Liver (tissue), 9 donors: ENCODE data around the gene CDH22. TPM values are rescaled to one million over a fixed set of nuclear protein-coding genes. Genes with fewer than 3 reads are reported as not detected.

Experiments used
- DNase-seq: peaks from one replicate; pipeline ENCODE4 v3.0.0-alpha.2; 2017; ENCODE audit warnings: low spot score
- H3K27ac ChIP-seq, 2 donors: one replicate each; pipeline ENCODE4 v1.7.0; 2013; ENCODE audit warnings: inconsistent platforms in 2 of 2, low read length in 2 of 2, control low read depth in 1 of 2, low read depth in 1 of 2, mild to moderate bottlenecking in 1 of 2
- H3K27me3 ChIP-seq, 4 donors: one replicate each; pipeline versions ENCODE4 v1.6.1 to v1.7.0; 2013; ENCODE audit warnings: low read length in 3 of 4, inconsistent platforms in 1 of 4, mild to moderate bottlenecking in 1 of 4, moderate library complexity in 1 of 4; ENCODE audit not compliant: control insufficient read depth in 4 of 4, insufficient read depth in 4 of 4
- H3K36me3 ChIP-seq, 4 donors: one replicate each; pipeline versions ENCODE4 v1.6.1 to v1.7.0; 2013; ENCODE audit warnings: low read length in 3 of 4, mild to moderate bottlenecking in 3 of 4, low read depth in 1 of 4, moderate library complexity in 1 of 4; ENCODE audit not compliant: control insufficient read depth in 4 of 4, insufficient read depth in 3 of 4
- H3K4me1 ChIP-seq, 4 donors: one replicate each; pipeline versions ENCODE4 v1.6.1 to v1.7.0; 2013; ENCODE audit warnings: low read length in 3 of 4, mild to moderate bottlenecking in 3 of 4, moderate library complexity in 1 of 4; ENCODE audit not compliant: control insufficient read depth in 4 of 4, insufficient read depth in 4 of 4
- H3K4me3 ChIP-seq, 3 donors: one replicate each; pipeline versions ENCODE4 v1.6.1 to v1.7.0; 2013; ENCODE audit warnings: low read length in 3 of 3, control low read depth in 1 of 3, low read depth in 1 of 3, mild to moderate bottlenecking in 1 of 3
- H3K9ac ChIP-seq, 2 donors: one replicate each; pipeline ENCODE4 v1.7.0; 2013; ENCODE audit warnings: low read length in 2 of 2, mild to moderate bottlenecking in 2 of 2, moderate library complexity in 2 of 2, control low read depth in 1 of 2, low read depth in 1 of 2
- H3K9me3 ChIP-seq, 4 donors: one replicate each; pipeline versions ENCODE4 v1.6.1 to v1.7.0; 2013; ENCODE audit warnings: low read length in 3 of 4; ENCODE audit not compliant: control insufficient read depth in 4 of 4
- EGR1 ChIP-seq, 2 donors: IDR thresholded peaks; 2 replicates each; pipeline ENCODE4 v1.6.1; 2016 to 2018; ENCODE audit warnings: antibody characterized with exemption in 2 of 2, low read depth in 2 of 2
- GABPA ChIP-seq, 2 donors: IDR thresholded peaks in 1 of 2; conservative IDR thresholded peaks in 1 of 2; 2 replicates each; pipeline ENCODE4 v1.6.1; 2016; ENCODE audit warnings: antibody characterized with exemption in 2 of 2, mild to moderate bottlenecking in 1 of 2, moderate library complexity in 1 of 2
- HNF4G ChIP-seq: IDR thresholded peaks from 2 replicates; pipeline ENCODE4 v1.6.1; 2016; ENCODE audit warnings: antibody characterized with exemption
- JUND ChIP-seq, 2 donors: IDR thresholded peaks; 2 replicates each; pipeline ENCODE4 v1.6.1; 2016; ENCODE audit warnings: antibody characterized with exemption in 2 of 2
- MAX ChIP-seq: IDR thresholded peaks from 2 replicates; pipeline ENCODE4 v1.6.1; 2016; ENCODE audit warnings: antibody characterized with exemption
- NR2F2 ChIP-seq: IDR thresholded peaks from 2 replicates; pipeline ENCODE4 v1.6.1; 2016; ENCODE audit warnings: antibody characterized with exemption
- RXRA ChIP-seq, 2 donors: IDR thresholded peaks; 2 replicates each; pipeline ENCODE4 v1.6.1; 2017 to 2018; ENCODE audit warnings: antibody characterized with exemption in 2 of 2, mild to moderate bottlenecking in 1 of 2
- SP1 ChIP-seq: IDR thresholded peaks from 2 replicates; pipeline ENCODE4 v1.6.1; 2018; ENCODE audit warnings: antibody characterized with exemption, mild to moderate bottlenecking
- YY1 ChIP-seq: IDR thresholded peaks from 2 replicates; pipeline ENCODE4 v1.6.1; 2016; ENCODE audit warnings: antibody characterized with exemption, mild to moderate bottlenecking
- ZBTB33 ChIP-seq: IDR thresholded peaks from 2 replicates; pipeline ENCODE4 v1.6.1; 2016; ENCODE audit warnings: antibody characterized with exemption
- WGBS: extraction: QIAGEN DNeasy Blood & Tissue Kit; methylation state at CpG from one replicate; pipeline ENCODE4 v1.1.7; 2013; 5-methylcytosine and 5-hydroxymethylcytosine counted together
- polyA plus RNA-seq, 2 donors: library from polyadenylated mRNA; stranded (reverse) in 1 of 2; unstranded in 1 of 2; fragments of 200-250 nt in 1 of 2; fragments of >200 nt in 1 of 2; fragmentation: Nextera tagmentation in 1 of 2; extraction: Ambion mirVana in 1 of 2; gene quantifications; one replicate each; pipeline versions ENCODE4 v1.2.1 to v1.2.3, GENCODE V29; 2013 to 2015
- total RNA-seq, 2 donors: library from RNA; depleted of rRNA; stranded (reverse); fragments of >200 nt; gene quantifications; one replicate each; pipeline ENCODE4 v1.2.3, GENCODE V29; 2014
- TF ChIP-seq, protein P1 (sequence below): IDR thresholded peaks from 2 replicates; pipeline ENCODE4 v1.6.1; 2016; ENCODE audit warnings: antibody characterized with exemption
- donor health status: healthy.
- donor health status: healthy.
- donor health status: healthy.
- donor health status: healthy.
- donor health status: healthy.

Gene CDH22
- total and polyA plus RNA-seq, 4 donors = 0.02 TPM; not detected in 3

- H3K9me3 ChIP-seq = no peaks in the 10 kb centered on the region
- TF ChIP-seq GABPA (IDR thresholded peaks at IDR 0.05 in 1 of 2, conservative IDR thresholded peaks at IDR 0.05 in 1 of 2) (no peak), NR2F2 (no peak)
- DNase-seq = no peak
- no peak overlapping the region for H3K27ac ChIP-seq
- H3K36me3 ChIP-seq = no peaks in the 10 kb centered on the region
- 58% methylated on average over 18 of the region's 18 CpGs for WGBS
- H3K4me3 ChIP-seq = no peak overlapping the region
- no peaks in the 10 kb centered on the region for H3K4me1 ChIP-seq
- no peak overlapping the region for H3K9ac ChIP-seq
- H3K27me3 ChIP-seq = peaks cover 0 to 12% (median 2%) of the 10 kb centered on the region in 4 donors
Measured at GRCh38 chr20:46210672-46211330, 97.5 kb downstream of the CDH22 start.

DNA sequence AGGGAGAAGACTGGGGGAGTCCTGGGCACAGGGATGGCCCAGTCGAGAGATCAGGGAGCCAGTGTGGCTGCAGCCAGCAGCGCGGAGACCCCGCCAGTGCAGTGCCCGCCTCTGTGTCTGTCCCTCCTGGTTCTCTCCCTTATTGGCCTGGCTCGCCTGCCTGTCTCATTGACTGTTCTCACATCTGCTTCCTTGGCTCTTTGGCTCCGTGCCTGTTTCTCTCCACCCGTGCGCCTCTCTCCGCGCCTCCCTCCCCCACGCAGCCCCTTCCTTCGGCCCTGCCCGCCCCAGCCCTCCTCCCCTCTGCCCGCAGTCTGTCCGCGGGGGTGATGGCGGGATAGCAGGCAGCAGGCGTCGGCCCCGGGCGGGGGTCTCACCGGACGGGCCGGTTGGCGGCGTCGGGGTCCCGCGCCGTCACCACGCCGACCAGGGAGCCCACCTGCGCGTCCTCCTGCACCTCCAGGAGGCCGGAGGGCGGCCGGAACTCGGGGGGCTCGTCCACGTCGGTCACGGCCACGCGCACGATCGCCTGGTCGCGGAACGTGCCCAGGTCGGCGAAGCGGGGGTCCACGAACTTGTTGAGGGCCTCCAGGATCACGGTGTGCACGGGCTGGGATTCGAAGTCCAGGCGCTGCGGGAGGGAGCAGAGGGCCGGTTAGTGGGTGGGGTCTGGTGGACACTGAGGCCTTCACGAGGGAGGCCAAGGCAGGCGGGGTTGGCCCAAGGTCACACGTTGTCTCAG, 98.2 kb downstream of the CDH22 start:
- Histone ChIP-seq H3K27ac (no peak overlapping the region), H3K9ac (no peak overlapping the region), H3K4me3 (no peak overlapping the region), H3K27me3 (peaks cover 0 to 12% (median 2%) of the 10 kb centered on the region in 4 donors), H3K4me1 (no peaks in the 10 kb centered on the region), H3K9me3 (no peaks in the 10 kb centered on the region), H3K36me3 (no peaks in the 10 kb centered on the region)
- no peak for TF ChIP-seq ZBTB33
- no peak for TF ChIP-seq YY1
- no peak for TF ChIP-seq HNF4G
- no peak for TF ChIP-seq NR2F2
- TF ChIP-seq, protein P1, sequence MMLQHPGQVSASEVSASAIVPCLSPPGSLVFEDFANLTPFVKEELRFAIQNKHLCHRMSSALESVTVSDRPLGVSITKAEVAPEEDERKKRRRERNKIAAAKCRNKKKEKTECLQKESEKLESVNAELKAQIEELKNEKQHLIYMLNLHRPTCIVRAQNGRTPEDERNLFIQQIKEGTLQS = no peak
- no peak for TF ChIP-seq SP1
- WGBS = 54% methylated on average over 63 of the region's 63 CpGs
- DNase-seq = no peak

- 28% methylated on average over 2 of the region's 2 CpGs for WGBS
- no peaks in the 10 kb centered on the region for H3K9me3 ChIP-seq
- H3K4me3 ChIP-seq = no peak overlapping the region
- no peak overlapping the region for H3K9ac ChIP-seq
- no peak overlapping the region for H3K27ac ChIP-seq
- H3K4me1 ChIP-seq = no peaks in the 10 kb centered on the region
- H3K27me3 ChIP-seq = peaks cover 0 to 12% (median 4%) of the 10 kb centered on the region in 4 donors
- H3K36me3 ChIP-seq = no peaks in the 10 kb centered on the region
- DNase-seq = no peak
- TF ChIP-seq JUND (IDR thresholded peaks at IDR 0.05) (no peak), RXRA (IDR thresholded peaks at IDR 0.05) (peak in 1 of 2 donors; percentile 15)
Measured at GRCh38 chr20:46207793-46208192, 100.5 kb downstream of the CDH22 start.

GRCh38 chr20:46206992-46207549, 101.2 kb downstream of the CDH22 start:
- DNase-seq = no peak
- WGBS = 48% methylated on average over 6 of the region's 6 CpGs
- Histone ChIP-seq H3K36me3 (no peaks in the 10 kb centered on the region), H3K27ac (no peak overlapping the region), H3K27me3 (peaks cover 0 to 15% (median 4%) of the 10 kb centered on the region in 4 donors), H3K4me1 (no peaks in the 10 kb centered on the region), H3K9ac (no peak overlapping the region), H3K9me3 (no peaks in the 10 kb centered on the region), H3K4me3 (no peak overlapping the region)
- TF ChIP-seq EGR1 (IDR thresholded peaks at IDR 0.05; ENCODE audit: low read depth in 2 of 2) = no peak
- no peak for TF ChIP-seq SP1
- TF ChIP-seq HNF4G = no peak
- no peak for TF ChIP-seq MAX
- no peak for TF ChIP-seq YY1
